Smooth muscle cell (in vitro differentiated cells): ENCODE results near the gene CNN3. TPM values are rescaled to one million over a fixed set of nuclear protein-coding genes. Genes with fewer than 3 reads are reported as not detected.

ENCODE experiments used
- DNase-seq: peaks from one replicate; lab custom pipeline; 2025; ENCODE audit not compliant: unreplicated experiment; lab: John Stamatoyannopoulos, UW
- H2AFZ ChIP-seq: fragments of 200-600 bp; sonication (generic); 2 replicates; pipeline ENCODE4 v1.6.0; 2016; ENCODE audit warnings: antibody characterized with exemption, low read depth, mild to moderate bottlenecking
- H3F3A ChIP-seq: fragments of 200-600 bp; sonication (generic); 2 replicates; pipeline ENCODE4 v1.6.0; 2017; ENCODE audit warnings: antibody characterized with exemption, low read depth
- H3K27ac ChIP-seq: fragments of 200-600 bp; sonication (generic); 2 replicates; pipeline ENCODE4 v1.5.1; 2016; ENCODE audit warnings: low read depth, mild to moderate bottlenecking
- H3K27me3 ChIP-seq: fragments of 200-600 bp; sonication (generic); 2 replicates; pipeline ENCODE4 v1.6.1; 2016; ENCODE audit warnings: low read depth, mild to moderate bottlenecking
- H3K36me3 ChIP-seq: fragments of 200-600 bp; sonication (generic); 2 replicates; pipeline ENCODE4 v1.5.1; 2016; ENCODE audit warnings: low read depth
- H3K4me1 ChIP-seq: fragments of 200-600 bp; sonication (generic); 2 replicates; pipeline ENCODE4 v1.5.1; 2016; ENCODE audit warnings: low read depth
- H3K4me2 ChIP-seq: fragments of 200-600 bp; sonication (generic); 2 replicates; pipeline ENCODE4 v1.6.0; 2016; ENCODE audit warnings: mild to moderate bottlenecking
- H3K4me3 ChIP-seq: fragments of 200-600 bp; sonication (generic); 2 replicates; pipeline ENCODE4 v1.5.1; 2016; ENCODE audit warnings: mild to moderate bottlenecking
- H3K79me2 ChIP-seq: fragments of 200-600 bp; sonication (generic); 2 replicates; pipeline ENCODE4 v1.6.0; 2016; ENCODE audit warnings: low read depth, mild to moderate bottlenecking
- H3K9ac ChIP-seq: fragments of 200-600 bp; sonication (generic); 2 replicates; pipeline ENCODE4 v1.6.0; 2016; ENCODE audit warnings: low read depth
- H3K9me3 ChIP-seq: fragments of 200-600 bp; sonication (generic); replicated peaks from 2 replicates; pipeline ENCODE4 v1.5.1; 2016; ENCODE audit warnings: low read depth
- H4K20me1 ChIP-seq: fragments of 200-600 bp; sonication (generic); 2 replicates; pipeline ENCODE4 v1.6.0; 2016; ENCODE audit warnings: low read depth
- WGBS: methylation state at CpG from one replicate; pipeline ENCODE4 v1.1.7; 2016; ENCODE audit warnings: low lambda C conversion rate; 5-methylcytosine and 5-hydroxymethylcytosine counted together
- polyA plus RNA-seq: library from polyadenylated mRNA; unstranded; fragments of >200 nt; fragmentation: Nextera tagmentation; extraction: Ambion mirVana; gene quantifications from 2 replicates; pipeline ENCODE4 v1.2.1, GENCODE V29; 2016
- total RNA-seq: library from RNA; depleted of rRNA; stranded (reverse); fragments of >200 nt; gene quantifications from 2 replicates; pipeline ENCODE4 v1.2.3, GENCODE V29; 2014
- TF ChIP-seq, protein P1 (sequence below): fragments of 200-600 bp; sonication (generic); IDR thresholded peaks from 2 replicates; pipeline ENCODE4 v1.5.1; 2017; ENCODE audit warnings: borderline replicate concordance, mild to moderate bottlenecking, antibody characterized with exemption; ENCODE audit not compliant: insufficient read depth, poor library complexity, severe bottlenecking

The CNN3 gene
- total and polyA plus RNA-seq, 2 experiments from 2014 or later, result 467 to 633 TPM

DNA sequence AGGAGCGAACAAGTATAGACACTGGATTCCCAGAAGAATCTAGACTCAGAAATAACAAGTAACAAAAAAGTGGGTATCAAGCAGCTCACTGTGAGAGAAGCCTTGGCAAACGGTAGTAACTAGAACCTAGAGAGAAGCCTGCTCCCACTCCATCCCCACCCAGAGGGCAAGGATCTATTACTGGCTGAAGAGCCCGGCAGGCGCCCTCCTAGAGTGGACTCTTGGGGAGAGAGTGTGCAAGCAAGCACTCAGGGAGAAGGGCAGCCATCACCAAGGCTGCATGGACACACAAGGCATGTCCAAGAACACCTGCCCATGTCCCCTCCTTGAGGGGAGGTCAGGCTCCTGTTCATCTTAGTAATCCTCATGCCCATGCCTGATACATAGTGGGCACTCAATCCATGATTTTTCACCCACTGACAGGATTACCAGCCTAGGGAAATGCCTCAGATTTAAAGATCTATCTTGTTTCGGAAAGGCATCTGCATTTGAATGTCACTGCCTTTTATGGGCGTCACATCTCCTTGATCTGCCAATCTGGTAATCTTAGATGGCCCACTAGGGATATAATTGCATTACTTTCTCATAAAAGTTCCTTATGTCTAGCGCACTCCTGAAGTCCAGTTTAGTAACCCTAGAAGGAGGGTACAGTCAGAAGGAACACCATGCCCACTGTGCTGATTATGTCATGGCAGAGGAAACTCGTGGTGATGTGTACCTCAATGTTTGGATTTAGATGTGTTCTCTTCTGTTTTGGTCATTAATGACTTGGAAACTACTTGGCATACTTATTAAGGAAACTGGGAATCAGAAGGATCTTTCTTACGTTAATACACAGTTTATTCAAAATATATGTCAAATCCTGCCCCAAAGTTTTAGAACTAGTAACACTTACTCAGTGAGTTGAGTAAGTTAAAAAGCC, 14.4 kb downstream of the CNN3 start:
- Histone ChIP-seq H3F3A (peaks cover 6% of the 10 kb centered on the region), H3K9ac (no peak overlapping the region), H3K4me2 (peak overlapping the region; percentile 2), H3K27me3 (no peaks in the 10 kb centered on the region), H2AFZ (no peak overlapping the region), H3K36me3 (peaks cover 3% of the 10 kb centered on the region), H3K4me1 (peaks cover 20% of the 10 kb centered on the region), H3K79me2 (peaks cover 100% of the 10 kb centered on the region), H3K4me3 (no peak overlapping the region), H4K20me1 (peaks cover 100% of the 10 kb centered on the region), H3K27ac (peak overlapping the region; percentile 46), H3K9me3 (no peaks in the 10 kb centered on the region)
- TF ChIP-seq, protein P1, sequence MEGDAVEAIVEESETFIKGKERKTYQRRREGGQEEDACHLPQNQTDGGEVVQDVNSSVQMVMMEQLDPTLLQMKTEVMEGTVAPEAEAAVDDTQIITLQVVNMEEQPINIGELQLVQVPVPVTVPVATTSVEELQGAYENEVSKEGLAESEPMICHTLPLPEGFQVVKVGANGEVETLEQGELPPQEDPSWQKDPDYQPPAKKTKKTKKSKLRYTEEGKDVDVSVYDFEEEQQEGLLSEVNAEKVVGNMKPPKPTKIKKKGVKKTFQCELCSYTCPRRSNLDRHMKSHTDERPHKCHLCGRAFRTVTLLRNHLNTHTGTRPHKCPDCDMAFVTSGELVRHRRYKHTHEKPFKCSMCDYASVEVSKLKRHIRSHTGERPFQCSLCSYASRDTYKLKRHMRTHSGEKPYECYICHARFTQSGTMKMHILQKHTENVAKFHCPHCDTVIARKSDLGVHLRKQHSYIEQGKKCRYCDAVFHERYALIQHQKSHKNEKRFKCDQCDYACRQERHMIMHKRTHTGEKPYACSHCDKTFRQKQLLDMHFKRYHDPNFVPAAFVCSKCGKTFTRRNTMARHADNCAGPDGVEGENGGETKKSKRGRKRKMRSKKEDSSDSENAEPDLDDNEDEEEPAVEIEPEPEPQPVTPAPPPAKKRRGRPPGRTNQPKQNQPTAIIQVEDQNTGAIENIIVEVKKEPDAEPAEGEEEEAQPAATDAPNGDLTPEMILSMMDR, result no peak
- DNase-seq, result no peak
- WGBS, result 74% methylated on average over 9 of the region's 9 CpGs

DNA sequence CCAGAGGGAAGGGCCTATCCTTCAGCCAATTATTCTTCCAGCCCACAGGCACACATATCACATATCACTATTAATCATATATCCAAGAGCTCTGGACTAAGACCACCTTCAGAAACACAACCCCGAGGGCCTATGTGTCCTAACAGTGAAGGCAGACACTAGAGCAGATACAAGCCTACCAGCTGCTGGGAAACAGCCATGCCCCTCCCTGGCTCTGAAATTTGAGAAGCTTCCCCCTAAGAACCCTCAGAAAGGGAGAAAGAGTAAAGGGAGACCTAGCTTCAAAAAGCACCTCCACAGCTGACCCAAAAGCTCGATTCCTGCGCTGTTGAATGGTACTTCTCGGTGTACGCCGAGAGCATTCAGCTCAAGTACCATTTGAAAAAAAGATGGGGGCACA, 17.4 kb downstream of the CNN3 start:
- H3K4me3 ChIP-seq, result no peak overlapping the region
- H4K20me1 ChIP-seq, result peaks cover 100% of the 10 kb centered on the region
- peaks cover 100% of the 10 kb centered on the region for H3K79me2 ChIP-seq
- H3K27ac ChIP-seq, result peak overlapping the region; percentile 3
- no peak for DNase-seq
- H3K36me3 ChIP-seq, result peaks cover 3% of the 10 kb centered on the region
- no peak overlapping the region for H2AFZ ChIP-seq
- H3K27me3 ChIP-seq, result no peaks in the 10 kb centered on the region
- no peak overlapping the region for H3K9ac ChIP-seq
- no peaks in the 10 kb centered on the region for H3K9me3 ChIP-seq
- no peak overlapping the region for H3K4me2 ChIP-seq
- peaks cover 20% of the 10 kb centered on the region for H3K4me1 ChIP-seq
- 89% methylated on average over 6 of the region's 6 CpGs for WGBS
- H3F3A ChIP-seq, result peaks cover 10% of the 10 kb centered on the region
- TF ChIP-seq, protein P1, result no peak

DNA sequence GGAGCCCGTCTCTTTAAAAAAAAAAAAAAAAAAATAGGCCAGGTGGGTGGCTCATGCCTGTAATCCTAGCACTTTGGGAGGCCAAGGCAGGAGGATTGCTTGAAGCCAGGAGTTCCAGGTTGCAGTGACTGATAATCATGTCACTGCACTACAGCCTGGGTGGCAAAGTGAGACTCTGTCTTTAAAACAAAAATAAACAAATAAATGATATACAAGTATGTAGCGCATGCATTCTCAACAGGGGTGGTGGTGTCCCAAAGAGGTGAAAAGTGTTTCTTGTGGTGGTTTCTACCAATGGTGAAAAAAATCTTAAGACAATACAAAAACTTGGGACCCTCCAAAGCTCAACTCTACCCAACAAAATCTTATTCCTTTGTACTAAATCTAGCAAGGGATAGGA, 17.9 kb downstream of the CNN3 start:
- Histone ChIP-seq H3K27ac (peak overlapping the region; percentile 3), H2AFZ (no peak overlapping the region), H3K4me2 (no peak overlapping the region), H3K27me3 (no peaks in the 10 kb centered on the region), H3K4me1 (peaks cover 20% of the 10 kb centered on the region), H3K9ac (no peak overlapping the region), H3K4me3 (no peak overlapping the region), H4K20me1 (peaks cover 100% of the 10 kb centered on the region), H3K36me3 (peaks cover 3% of the 10 kb centered on the region), H3K9me3 (no peaks in the 10 kb centered on the region), H3K79me2 (peaks cover 100% of the 10 kb centered on the region), H3F3A (peaks cover 10% of the 10 kb centered on the region)
- no peak for DNase-seq
- TF ChIP-seq, protein P1, result no peak
- WGBS, result 93% methylated on average over 2 of the region's 2 CpGs
